Stimulated activated CD8-positive, alpha-beta memory T cell treated with anti-CD3 and anti-CD28 coated beads, Interleukin-7, amount 100 ng/mL, for 24 hours (primary cell): ENCODE data around the gene ALX4.

ENCODE experiments used
- DNase-seq: peaks from one replicate; pipeline ENCODE4 v3.0.0-alpha.2; 2020; ENCODE audit warnings: low read depth

The ALX4 gene

DNA sequence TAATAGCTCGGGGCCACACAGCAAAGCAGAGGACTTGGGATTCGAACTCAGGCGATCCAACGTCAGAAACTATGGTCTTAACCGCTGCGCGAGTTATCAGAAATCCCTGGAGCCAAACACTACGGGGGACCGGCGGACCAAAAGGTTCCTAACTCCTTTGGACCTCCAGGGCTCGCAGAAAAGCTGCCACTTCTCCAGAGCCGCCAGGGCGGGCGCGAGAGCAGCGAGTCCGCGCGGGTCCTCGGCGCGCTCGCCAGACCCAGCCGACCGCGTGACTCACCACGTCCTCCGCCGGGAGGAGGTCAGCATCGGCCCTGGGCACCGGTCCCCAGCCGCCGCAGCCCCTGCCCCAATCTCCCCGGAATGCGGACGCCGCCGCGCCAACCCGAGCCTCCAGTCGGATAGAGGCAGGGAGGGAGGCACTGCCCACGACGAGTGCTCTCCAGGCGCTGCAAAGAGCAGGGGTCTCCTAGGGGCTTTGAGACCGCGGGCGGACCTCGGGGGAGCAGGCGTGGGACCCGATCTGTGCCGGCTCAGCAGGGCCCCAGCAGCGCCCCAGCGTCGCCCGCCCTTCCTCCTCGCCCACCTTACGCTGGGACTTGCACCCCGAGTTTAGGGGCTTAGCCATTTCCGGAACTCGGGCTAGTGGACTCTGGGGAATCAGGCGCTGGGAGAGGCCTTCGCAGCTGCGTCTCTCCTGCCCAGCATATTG lies 6.2 kb upstream of the ALX4 start:
- no peak for DNase-seq

DNA sequence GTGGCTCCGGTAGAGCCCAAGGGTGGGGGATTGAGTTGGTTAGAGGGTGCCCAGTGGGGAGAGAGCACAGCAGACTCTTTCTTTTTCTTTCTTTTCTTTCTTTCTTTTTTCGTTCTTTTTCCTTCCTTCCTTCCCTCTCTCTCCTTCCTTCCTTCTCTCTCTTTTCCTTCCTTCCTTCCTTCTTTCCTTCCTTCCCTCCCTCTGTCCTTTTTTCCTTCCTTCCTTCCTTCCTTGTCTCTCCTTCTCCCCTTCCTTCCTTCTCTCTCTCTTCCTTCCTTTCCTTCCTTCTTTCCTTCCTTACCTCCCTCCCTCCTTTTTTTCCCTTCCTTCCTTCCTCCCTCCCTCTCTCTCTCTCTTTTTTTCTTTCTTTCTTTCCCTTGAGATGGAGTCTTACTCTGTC lies 4.8 kb upstream of the ALX4 start:
- no peak for DNase-seq

DNA sequence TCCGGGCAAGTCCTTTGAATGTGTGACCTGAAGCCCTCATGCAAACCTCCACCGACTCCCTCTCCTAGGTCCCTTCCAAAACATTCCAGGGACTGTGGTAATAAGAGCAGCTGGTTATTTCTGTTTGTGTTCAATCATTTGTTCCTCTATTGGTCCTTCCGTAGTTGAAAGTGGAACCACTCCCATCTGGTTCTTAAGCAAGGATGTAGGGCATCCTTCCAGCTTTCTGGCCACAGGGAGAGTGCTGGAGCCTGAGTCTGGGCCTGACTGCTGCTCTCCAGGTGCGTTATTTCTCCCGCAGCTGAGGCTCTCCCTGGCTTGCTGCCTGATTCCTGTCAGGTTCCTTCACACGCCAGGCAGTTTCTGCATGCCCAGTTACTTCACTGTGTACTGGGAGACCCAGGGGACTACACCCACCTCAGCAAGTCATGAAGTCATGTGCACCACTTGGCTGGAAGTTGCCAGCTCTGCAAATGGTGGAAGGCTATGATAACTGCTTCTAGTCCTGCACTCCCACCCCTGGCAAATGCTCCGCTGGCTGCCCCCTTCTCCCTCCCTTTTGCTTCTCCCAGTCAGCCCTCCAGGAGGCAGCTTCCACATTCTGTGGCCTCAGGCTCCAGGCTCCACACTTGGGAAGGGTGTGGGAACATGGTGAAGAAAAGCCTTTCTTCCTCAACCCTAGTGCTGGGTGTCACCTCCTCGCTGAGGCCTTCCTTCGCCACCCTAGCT lies 4.0 kb upstream of the ALX4 start:
- DNase-seq: no peak

DNA sequence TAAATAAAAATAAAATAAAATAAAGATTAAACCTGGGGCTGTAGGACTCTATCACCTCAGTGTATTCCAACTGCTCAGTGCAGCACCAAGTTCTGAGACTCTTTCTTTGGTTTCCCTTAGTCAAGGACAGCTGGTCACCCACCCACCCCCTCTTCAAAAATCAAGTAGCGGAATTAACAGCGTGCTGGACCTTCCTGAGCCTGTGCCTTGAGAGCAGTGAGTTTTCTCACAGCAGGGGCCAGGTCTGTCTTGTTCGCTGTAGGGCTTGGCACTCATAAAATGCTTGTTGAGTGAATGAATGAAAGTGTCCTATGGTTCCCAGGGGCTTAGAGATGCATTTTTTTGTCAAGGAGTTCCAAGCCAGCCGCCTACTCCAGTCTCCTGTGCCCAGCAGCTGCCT lies 2.9 kb upstream of the ALX4 start:
- DNase-seq: no peak

DNA sequence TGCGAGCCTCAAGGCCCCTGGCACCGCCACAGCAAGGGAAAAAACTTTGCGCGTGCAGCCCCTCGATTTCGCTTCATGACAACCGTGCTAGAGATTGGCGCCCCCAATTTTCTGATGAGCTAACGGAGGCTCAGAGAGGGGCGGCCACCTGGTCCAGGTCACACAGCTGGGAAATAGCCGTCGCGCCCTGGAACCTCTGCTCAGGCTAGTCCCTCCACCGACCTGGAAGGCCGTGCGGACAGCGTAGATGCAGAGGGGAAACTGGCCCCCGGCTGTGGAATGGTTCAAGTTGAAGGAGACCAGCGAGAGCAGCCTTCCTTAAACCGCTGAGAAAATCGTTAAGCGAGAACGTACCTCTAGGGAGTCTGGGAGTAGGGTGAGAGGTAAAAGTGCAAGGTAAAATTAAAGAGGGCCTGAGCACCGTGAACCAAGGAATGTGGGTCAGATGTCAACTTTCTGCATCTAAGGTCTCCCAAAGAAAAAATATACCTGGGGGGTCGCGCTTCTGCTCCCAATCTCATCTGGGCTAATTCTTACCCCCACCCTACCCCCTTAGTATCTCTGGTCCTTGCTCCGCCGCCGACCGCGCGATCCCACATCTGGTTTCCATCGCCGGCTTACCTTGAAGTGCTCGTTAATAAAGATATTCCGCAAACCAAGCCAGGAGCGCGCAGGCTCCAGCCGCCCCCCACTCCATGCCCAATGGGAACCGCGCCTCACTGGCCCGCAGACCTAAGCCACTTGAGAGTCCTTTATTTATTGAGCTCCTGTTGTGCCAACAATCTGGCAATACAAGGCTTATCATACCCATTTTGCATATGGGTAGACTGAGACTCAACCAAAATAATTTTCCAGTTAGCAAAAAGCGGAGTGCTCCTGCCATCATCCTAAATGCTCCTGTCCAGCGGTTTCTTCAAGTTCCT lies 1.7 kb upstream of the ALX4 start:
- no peak for DNase-seq

DNA sequence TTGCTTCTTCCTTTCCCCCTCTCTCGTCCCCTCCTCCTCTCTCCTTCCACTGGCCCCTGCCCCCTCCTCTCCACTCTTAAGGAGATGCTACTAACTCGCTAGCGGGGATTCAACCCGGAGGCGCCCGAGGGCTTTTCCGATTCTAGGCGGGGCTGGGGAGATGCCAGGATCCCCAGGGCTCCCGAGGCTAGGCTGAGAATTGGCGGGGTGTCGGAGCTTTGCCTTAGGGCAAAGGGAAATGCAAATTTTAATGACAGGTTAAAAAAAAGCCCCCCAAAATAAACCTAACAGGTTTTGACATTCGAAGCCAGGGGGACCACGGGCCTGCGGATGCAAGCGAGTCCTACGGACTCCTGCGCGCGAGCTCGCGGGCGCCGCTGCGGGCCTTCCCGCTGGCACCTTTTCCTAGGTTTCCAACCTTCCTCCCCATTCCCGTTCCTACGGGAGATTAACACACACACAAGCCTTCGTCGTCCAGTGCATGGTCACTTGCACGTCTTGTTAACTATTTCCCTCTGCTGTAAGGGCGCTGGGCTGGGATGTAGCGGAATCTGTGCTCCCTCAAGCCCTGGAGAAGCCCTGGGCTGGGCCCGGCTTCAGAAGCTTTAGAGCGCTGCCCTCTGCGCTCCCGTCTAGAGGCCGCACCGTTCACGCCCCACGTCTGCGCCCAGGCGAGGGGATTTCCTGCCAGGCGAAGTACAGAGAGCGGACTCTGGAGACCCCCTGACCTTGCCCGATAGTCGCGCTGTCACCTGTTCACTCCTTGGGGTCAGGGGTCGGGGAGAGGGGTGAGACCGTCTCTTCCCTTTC lies 729 bp upstream of the ALX4 start:
- no peak for DNase-seq

DNA sequence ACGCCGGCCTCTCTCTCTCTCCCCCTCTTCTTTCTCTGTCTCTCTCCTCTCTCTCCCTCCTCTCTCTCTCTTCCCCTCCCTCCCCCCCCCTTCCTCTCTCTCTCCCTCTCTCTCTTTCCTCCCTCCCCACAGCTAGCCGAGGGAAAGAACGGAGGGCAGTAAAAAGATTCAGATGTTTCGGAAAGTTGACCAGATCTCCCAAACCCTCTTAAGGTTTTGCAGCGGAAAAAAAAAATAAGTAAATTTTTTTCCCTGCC lies 195 bp upstream of the ALX4 start:
- DNase-seq: no peak

DNA sequence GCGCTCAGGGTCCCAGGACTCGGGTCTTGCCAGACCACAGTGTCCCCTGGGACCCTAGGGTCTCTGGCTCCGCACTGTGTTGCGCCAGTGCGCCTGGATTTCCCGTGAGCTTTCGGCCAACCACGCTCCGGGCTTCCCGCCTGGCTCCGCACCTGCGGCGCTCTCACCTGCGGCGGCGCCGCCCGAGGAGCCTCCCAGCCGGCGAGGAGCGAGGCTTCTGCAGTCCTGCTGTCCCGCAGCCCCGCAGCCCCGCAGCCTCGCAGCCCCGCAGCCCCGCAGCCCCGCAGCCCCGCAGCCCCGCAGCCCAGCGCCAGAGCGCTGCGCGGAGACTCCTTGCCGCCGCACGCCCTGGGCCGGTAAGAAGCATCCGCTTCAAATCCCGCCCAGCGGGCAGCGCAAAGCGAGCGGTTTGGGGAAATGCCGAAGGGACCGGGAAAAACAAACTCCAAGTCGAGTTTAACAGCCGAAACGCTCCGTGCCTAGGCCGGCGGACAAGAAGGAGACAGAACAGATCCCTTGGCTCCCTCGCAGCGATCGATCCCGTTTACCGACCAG lies 939 bp downstream of the ALX4 start:
- DNase-seq: no peak

DNA sequence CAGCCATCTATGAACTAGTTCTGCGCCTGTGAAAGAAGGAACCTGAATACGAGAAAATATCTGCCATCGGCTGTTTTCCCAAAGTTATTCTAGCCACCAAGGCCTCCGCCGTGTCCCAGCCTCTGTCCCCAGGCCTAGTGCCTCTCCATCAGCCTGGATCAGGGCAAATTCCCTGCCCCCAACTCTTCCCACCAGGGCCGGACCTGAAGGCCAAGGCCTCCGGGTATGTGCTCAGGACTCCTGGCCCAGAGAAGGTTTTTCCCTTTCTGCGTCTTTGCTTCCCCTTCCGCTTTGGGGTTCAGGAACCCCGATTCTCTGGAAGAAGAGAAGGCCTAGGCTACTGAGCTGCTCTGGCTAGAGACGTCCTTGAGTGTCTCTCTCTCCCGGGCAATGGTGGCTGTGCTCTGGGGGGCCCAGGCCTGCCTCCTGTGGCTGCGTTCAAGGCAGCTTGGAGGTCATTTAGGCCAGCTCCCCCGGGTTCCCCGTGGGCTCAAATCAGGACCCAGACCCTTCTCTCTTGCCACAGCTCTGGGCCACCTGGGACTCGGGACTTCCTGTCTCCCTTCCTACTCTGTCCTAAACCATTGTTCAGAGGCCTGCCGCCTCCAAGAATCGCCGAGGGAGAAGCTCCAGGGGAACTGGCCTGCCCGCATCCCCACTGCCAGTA lies 1.6 kb downstream of the ALX4 start:
- DNase-seq: no peak

DNA sequence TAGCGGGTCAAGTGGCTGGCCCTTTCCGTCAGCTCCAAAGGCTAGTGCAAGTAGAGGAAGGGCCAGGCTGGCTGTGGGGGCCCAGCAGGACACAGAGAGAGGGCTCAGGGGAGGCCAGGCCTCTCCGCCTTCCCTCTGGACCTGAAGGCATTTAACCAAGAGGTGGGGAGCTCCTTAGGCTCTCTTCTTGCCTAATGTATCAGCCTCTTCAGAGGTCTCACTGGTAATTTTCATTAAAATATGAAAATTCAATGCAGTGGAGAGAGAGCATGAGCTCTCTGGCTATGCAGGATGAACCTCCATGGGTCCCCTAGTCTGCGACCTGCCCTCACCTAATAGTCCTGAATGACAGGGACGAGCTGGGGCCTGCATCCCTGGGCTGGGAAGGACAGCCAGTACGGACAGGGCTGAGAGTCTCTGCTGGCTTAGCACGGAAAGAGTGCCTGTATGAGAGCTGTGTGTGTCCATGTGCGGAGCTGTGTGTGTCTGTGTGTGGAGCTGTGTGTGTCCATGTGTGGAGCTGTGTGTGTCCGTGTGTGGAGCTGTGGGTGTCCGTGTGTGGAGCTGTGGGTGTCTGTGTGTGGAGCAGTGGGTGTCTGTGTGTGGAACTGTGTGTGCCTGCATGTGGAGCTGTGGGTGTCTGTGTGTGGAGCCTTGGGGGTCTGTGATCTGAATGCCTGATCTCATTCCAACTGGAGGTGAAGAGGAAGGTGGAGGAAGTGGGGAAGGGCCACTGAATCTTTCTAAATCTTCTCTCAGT lies 2.4 kb downstream of the ALX4 start:
- DNase-seq: no peak

DNA sequence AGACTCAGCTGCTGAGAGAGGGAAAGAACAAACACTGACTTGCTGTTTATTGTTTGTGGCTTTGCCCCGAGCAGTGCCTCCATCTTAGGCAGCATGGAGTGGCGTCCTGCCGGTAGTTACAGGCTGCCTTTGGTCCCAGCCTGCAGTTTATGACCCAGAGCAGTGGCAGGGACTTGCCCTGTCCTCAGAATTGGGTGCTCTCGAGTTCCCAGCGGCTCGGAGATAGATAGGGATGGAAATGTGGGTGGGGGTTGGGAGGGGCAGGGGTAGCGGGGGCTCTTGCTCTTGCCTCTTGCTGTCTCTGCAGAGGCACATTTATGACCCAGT lies 3.1 kb downstream of the ALX4 start:
- no peak for DNase-seq

DNA sequence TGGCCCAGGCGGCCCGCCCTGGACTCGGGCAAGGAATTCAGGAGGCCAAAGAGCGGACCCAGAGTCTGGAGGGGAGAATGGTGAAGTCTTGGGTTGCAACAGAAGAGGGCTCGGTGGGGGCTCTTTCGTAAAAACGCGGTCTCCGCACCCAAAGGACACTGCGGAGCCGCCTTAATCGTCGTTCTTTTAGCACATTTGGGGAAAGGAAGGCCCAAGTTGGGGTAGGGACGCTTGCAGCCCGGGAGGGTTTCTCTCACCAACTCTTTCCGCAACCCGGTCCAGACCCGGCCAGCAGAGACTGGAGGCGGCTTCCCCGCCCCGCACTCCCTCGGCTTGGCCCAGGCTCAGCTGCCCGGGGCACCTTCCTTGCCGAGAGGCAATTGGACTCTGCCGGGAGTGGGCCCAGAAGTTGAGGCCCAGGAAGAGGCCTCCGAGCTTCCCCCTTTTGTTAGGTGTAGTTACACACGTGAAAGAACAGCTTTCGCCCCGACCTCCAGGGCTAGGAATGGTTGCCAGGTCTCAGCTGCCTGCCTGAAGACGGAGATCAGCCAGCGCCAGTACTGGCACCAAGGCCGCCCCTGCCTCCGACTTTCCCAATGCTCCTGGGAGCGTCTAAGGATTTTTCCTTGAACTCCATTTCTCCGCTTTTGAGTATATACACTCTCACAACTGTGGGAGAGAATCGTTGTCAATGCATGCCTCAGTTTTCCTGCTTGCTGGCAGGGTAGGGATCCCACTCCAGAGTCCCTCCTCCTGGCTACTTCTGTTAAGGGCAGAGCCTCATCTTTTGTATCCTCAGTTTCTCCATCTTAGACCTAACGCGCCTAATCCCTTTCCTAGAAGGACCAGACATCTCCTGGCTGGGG lies 3.7 kb downstream of the ALX4 start:
- no peak for DNase-seq

DNA sequence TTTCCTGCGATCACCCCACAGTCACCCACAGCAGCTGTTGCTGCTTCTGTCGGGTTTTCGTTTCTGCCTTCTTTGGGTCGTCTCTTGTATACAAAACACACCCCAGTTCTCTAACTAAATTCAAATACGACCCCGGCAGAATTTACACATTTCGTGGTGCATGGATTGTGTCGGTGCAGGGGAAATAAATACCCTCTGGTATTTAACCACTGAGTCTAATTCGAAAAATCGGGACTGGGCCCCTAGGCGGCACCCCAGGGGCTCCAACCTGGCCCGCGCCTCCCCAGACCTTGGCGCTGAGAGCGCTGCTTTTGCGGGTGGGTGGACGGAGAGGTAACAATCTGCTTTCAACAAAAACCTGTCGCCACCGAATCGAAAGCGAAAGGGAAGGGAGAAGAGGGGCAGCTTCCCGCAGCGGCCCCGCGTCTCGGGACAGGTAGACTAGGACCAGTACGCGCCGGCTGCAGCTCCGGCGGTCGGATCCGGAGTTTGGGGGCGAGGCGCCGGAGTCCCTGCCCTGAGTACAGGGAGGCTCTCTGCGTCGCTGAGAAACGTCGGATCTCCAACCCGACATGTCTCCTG lies 4.4 kb downstream of the ALX4 start:
- no peak for DNase-seq

DNA sequence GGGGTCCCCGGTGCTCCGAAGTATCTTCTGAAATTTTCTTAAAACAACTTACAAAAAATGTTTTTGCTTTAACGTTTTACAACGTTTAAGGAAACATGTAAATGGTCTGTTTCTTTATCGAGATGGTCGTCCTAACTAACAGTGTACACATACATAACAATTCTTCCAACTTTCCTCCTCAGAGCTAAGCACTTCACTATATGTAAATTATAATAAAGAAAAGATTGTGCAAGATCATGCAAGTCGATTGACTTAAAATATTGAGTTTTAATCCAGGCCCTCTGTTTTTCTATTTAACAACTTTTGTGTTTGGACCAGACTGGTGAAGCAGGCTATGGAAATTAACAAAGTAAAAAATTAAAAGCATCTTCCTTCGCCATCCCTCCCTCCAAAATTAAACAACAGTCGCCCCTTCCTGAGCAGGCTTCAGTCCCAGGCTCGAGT lies 4.9 kb downstream of the ALX4 start:
- DNase-seq: no peak

DNA sequence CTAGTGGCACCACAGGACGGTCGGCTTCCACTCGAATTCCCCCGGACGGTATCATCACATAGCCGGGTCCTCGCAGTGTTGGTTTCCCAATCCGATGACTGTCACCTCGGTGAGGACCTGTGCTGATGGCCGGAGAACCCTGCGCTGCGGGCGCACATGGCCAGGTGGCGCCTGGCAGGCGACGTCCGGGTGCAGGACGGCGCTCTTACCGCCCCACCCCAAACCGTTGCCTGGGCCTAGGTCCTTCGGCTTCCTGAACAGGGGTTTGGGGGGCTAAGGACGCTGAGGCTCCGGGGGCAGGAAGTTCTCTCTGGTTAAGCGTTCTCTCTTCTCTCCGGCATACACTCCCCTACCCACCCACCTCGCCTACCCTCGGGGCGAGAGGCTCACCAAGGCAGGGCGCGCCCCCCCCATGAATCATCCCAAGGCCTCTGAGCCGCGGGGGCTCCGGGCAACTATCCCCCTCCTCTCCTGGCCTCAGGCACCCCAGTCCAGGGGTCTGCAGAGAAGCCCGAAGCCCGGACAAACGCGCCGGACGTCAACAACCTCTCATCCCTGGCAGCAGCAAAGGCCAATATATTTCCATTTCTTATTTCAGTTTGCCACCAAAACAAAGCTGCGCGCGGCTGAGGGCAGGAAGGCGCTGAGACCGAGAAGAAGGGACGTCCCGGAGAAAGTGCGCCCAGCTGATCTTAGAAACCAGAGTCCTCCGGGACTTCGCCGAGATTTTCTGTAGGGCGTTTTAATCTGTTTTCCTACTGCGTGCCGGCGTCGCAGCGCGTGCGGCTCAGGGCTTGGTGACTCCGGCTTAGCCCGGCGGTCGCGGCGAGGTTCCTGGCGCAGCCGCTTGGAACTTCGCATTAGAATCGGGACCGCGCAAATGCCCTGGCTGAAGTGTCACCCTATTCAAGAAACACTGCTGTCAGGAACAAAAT lies 5.6 kb downstream of the ALX4 start:
- no peak for DNase-seq

DNA sequence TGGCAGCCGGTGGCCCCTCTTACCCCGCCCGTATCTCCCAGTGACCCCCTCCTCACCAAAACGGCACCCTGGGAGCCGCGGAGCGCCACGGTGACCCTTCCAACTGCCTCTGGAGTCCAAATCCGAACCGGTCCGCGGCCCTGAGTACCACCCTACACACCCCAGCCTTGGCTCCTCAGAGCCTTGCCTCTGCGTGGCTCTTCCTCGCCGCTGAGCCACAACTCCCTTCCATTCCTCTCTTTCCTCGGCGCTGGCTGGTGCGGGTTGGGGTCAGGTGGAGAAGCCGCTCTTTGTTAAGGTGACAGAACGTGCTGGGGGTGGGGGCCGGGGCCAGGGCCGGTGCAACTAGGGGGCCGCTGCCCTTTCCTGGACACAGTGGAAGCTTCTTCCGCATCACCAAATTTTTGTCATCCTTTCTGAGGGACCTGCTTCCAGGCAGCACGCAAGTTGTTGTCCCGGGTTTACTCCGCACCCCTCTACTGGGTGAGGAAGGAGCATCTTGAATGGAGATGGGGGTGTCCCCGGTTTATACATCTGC lies 6.5 kb downstream of the ALX4 start:
- no peak for DNase-seq

DNA sequence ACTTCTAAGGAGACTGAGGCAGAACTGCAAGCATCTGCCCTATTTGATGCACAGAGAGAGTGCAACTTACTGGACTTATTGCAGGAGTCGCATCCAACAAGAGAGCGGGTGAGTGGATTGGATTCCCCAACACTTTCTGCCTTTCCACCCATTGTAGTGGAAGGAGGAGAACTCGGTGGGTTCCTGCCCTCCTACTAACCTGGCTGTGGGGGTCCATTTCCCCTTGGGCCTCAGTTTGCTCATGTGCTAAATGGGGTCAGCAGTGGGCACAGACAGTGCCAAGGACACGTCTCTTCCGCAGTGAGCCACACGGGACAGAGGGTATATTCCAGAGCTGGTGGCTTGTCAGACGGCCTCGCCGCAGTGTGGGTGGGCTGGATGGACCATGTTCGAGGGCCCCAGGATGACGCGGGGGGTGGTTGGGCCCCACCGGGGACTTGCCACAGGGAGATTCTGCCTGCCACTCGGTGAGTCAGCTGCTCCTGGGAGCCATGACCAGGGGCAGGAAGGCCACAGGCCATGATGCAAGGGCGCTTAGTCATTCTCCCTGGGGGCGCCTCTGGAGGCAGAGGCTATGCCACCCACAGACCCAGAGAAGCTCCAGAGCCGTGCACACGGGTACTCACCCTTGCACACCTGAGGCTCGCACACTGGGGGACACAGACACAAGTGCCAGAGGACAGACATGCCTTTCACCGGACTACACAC lies 8.2 kb downstream of the ALX4 start:
- DNase-seq: no peak
